NCI-H2227 (cell line): Measurements from ENCODE around the gene GSTA4.
A peak's percentile ranks its signal among the peaks of the same experiment; 100 is the strongest.

Source experiments
- DNase-seq: peaks from one replicate; lab custom pipeline; 2025; ENCODE audit not compliant: unreplicated experiment; lab: John Stamatoyannopoulos, UW

GSTA4 gene

GRCh38 chr6:52995089-52995912 lies at the start of gene GSTA4:
GSTA4 (minus strand) TSS chr6:52995284; CDS start chr6:52994243, 1,041 bp downstream.
- peak; percentile 93 for DNase-seq

- no peak for DNase-seq
Observed at GRCh38 chr6:53044572-53044971, 49.5 kb upstream of the GSTA4 start.

- DNase-seq: no peak
Observed at GRCh38 chr6:53044071-53044470, 49.0 kb upstream of the GSTA4 start.

DNA sequence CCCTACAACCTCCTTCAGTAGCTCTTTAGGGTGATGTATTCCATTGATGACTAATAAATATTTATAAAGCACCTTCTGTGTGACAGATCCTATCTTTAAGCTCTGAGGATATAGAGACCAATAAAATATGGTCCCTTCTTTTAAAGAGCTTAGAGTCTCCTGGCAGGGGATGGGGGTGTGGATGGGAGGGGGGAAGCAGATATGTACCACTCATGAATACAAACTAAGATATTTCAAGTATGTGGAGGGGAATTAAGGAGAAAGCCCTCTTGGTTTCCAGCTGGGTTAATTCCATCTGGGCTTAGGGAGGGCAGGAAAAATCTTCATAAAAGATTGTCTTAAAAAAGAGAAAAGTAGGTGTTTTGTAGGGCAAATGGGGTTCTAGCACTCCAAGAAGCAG lies 48.5 kb upstream of the GSTA4 start:
- no peak for DNase-seq

- DNase-seq: no peak
Observed at GRCh38 chr6:53042112-53042511, 47.0 kb upstream of the GSTA4 start.

DNA sequence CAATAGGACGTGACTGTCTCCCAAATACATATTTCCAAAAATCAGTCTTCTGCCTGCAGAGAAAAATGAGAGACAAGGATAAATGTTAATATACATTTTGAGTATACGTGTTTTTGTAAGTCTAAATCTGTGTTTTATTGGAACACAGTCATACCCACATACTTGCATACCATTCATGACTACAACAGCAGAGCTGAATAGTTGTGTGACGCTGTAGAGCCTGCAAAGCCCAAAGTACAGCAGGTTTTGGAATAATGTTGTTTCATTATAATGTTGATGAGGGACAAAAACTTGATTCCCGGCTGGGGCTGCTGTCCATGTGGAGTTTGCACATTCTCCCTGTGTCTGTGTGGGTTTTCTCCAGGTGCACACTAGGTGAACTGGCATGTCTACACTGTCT lies 46.3 kb upstream of the GSTA4 start:
- DNase-seq: no peak

DNA sequence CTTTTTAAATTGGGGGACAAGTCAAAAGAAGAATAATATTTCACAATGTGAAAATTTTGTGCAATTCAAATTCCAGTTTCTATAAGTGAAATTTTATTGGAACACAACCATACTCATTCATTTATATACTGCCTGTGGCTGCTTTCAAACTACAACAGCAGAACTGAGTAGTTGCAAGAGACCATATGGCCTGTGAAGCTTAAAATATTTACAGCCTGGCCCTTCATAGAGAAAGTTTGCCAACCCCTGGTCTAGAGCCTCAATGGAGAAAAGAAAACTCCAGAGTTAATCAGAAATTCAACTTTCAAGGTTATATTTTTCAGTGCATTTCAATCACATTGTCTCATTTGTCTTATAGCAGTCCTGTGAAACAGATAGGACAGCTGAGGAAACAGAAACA lies 43.5 kb upstream of the GSTA4 start:
- no peak for DNase-seq

DNA sequence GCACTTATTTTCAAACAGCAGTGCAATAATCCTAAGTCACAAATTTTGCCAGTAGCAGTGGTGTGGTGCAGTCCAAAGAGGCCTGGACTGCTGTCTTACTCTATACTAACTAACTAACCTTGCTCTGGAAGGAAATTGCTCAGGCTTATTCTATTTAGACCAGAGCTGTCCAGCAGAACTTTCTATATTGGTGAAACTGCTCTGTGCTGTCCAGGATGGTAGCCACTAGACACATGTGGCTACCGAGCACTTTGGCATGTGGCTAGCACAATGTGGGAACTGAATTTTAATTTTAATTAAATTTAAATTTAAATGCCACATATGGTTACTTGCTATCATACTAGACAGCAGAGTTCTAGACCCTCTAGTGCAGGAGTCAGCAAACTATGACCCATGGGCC lies 43.1 kb upstream of the GSTA4 start:
- no peak for DNase-seq

DNA sequence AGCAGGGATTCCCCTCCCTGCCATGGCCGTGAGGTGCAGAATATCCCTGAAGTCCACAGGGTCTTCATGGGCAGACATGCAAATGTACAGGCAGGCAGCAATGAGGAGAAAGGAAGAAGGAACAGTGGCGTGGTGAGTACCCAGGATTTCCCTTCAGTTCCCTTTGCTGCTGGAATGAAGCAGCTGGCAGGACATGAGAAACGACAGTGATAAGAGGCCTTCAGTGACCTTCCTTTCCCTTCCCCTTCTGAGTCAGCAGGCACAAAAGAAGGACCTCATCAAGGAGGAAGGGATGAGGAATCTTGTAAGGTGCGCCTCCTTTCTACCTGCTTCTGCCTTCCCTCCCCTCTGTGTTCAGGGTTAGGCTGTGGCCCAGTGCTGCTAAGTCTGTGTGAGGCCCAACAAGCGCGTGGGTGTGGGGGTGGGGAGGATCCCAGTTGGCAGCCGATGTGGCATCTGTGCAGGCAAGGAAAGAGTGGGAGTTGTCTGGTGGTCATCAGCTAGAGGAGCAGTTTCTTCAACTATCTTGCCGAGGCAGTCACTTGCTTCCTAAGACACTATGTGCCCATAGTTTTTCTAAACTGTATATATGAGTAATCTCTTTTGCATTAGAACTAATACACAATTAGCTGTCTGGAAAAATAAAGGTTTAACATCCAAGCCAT lies 40.6 kb upstream of the GSTA4 start:
- DNase-seq: no peak

GRCh38 chr6:53033764-53034163 lies 38.7 kb upstream of the GSTA4 start:
- DNase-seq: no peak

DNA sequence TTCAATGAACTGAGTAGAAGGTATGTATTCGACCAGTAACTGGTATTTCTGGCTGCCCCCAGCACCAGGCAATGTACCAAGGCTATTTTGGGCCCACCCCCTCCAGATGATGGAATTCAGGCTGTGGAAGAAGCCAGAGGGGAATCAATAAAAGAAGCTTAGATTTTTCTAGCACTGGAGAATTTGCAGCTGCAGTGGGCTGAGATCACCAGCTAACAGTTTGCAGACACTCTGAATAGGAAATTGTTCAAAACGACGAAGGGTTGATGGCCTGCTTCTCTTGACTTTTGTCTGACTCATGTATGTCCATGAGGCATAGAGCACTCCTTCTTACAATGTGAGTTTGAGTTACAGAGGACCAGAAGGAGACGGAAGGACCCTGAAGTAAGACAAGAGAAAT lies 37.8 kb upstream of the GSTA4 start:
- DNase-seq: no peak

- no peak for DNase-seq
Observed at GRCh38 chr6:53031281-53031680, 36.2 kb upstream of the GSTA4 start.

- no peak for DNase-seq
Observed at GRCh38 chr6:53029761-53030160, 34.7 kb upstream of the GSTA4 start.

- no peak for DNase-seq
Observed at GRCh38 chr6:53029257-53029656, 34.2 kb upstream of the GSTA4 start.

GRCh38 chr6:53028467-53028866 lies 33.4 kb upstream of the GSTA4 start:
- no peak for DNase-seq

GRCh38 chr6:53027131-53027718 lies 32.1 kb upstream of the GSTA4 start:
- DNase-seq: no peak

- DNase-seq: no peak
Observed at GRCh38 chr6:53026526-53026925, 31.4 kb upstream of the GSTA4 start.

- no peak for DNase-seq
Observed at GRCh38 chr6:53023323-53023722, 28.2 kb upstream of the GSTA4 start.

DNA sequence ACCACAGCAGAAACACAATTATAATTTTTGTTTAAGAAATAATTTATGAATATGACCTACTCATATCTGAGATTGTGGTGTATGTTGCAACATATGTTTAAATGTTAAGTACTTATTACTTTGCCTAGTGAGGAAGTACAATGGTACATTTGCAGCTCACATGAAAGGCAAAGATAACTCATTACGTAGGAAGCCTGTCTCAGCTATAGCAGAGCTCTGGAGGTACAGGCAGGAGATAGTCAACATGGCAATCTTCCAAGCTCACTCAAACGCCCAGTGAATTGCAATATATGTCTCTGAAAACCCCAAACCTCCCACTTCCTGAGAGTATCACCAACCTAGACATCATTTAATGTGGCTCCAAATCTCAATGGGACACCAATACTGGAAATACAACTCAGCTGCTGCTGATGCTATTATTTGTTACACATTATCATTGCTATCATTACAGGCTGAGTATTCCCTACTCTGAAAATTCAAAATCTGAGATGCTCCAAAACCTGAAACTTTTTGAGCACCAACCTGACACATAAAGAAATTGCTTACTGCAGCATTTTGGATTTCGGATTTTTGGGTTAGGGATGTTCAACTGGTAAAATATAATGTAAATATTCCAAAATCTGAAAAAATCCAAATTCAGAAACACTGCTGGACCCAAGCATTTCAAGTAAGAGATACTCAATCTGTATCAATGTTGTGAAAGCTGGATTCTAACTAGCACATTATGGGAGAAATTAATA lies 25.1 kb upstream of the GSTA4 start:
- no peak for DNase-seq

GRCh38 chr6:53018446-53018845 lies 23.4 kb upstream of the GSTA4 start:
- DNase-seq: no peak

DNA sequence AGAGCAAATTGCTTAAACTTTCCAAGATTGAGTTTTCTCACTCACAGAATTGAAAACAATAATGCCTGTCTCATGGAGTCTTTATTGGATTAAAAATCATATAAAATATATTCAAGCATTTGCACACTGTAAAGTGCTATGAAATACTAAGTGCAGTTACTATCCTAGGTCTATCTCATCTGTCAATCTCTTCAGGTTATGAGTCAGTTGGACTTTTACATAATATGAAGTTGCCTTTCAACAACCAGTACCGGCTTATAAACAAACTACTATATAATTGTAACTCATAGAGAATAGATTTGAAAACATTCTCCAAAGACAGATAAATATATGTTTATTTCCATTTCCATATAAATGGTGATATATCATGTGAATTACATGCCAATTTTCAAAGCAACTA lies 20.4 kb upstream of the GSTA4 start:
- DNase-seq: no peak

- no peak for DNase-seq
Observed at GRCh38 chr6:53014744-53015143, 19.7 kb upstream of the GSTA4 start.
